Mucosa of stomach (tissue), 1 donor: ENCODE results near the gene TOR2A.
"Not testable (repeated sequence)": the region's sequence is repeated elsewhere in the genome, so short reads cannot be mapped to it uniquely, and the experiment has no call there.

Experiments used
- H3K27me3 ChIP-seq: one replicate; pipeline ENCODE4 v1.7.0; 2013; ENCODE audit warnings: mild to moderate bottlenecking, low read length; ENCODE audit not compliant: control insufficient read depth, insufficient read depth
- H3K36me3 ChIP-seq: one replicate; pipeline ENCODE4 v1.7.0; 2013; ENCODE audit warnings: low read length; ENCODE audit not compliant: control insufficient read depth, insufficient read depth
- H3K4me1 ChIP-seq: one replicate; pipeline ENCODE4 v1.7.0; 2013; ENCODE audit warnings: mild to moderate bottlenecking, low read length; ENCODE audit not compliant: control insufficient read depth, insufficient read depth
- H3K4me3 ChIP-seq: one replicate; pipeline ENCODE4 v1.7.0; 2013; ENCODE audit warnings: low read length
- H3K9ac ChIP-seq: one replicate; pipeline ENCODE4 v1.7.0; 2013; ENCODE audit warnings: mild to moderate bottlenecking, low read length, moderate library complexity
- H3K9me3 ChIP-seq: one replicate; pipeline ENCODE4 v1.7.0; 2013; ENCODE audit warnings: mild to moderate bottlenecking, low read length, moderate library complexity; ENCODE audit not compliant: control insufficient read depth
- donor health status: Pancreatic carcinoma.

Gene TOR2A

GRCh38 chr9:127763918-127764384, 28.9 kb upstream of the TOR2A start:
- Histone ChIP-seq H3K4me1 (no peaks in the 10 kb centered on the region), H3K9me3 (no peaks in the 10 kb centered on the region), H3K4me3 (no peak overlapping the region), H3K27me3 (peaks cover 8% of the 10 kb centered on the region), H3K36me3 (no peaks in the 10 kb centered on the region), H3K9ac (no peak overlapping the region)

GRCh38 chr9:127762111-127762676, 27.1 kb upstream of the TOR2A start:
- Histone ChIP-seq H3K36me3 (no peaks in the 10 kb centered on the region), H3K4me1 (no peaks in the 10 kb centered on the region), H3K9me3 (no peaks in the 10 kb centered on the region), H3K9ac (no peak overlapping the region), H3K27me3 (peaks cover 8% of the 10 kb centered on the region), H3K4me3 (no peak overlapping the region)

- no peaks in the 10 kb centered on the region for H3K9me3 ChIP-seq
- no peak overlapping the region for H3K4me3 ChIP-seq
- H3K4me1 ChIP-seq: no peaks in the 10 kb centered on the region
- no peaks in the 10 kb centered on the region for H3K36me3 ChIP-seq
- peaks cover 8% of the 10 kb centered on the region for H3K27me3 ChIP-seq
- no peak overlapping the region for H3K9ac ChIP-seq
Observed at GRCh38 chr9:127761491-127761956, 26.4 kb upstream of the TOR2A start.

- H3K4me1 ChIP-seq: no peaks in the 10 kb centered on the region
- no peaks in the 10 kb centered on the region for H3K36me3 ChIP-seq
- H3K9ac ChIP-seq: no peak overlapping the region
- H3K4me3 ChIP-seq: no peak overlapping the region
- peaks cover 10% of the 10 kb centered on the region for H3K27me3 ChIP-seq
- no peaks in the 10 kb centered on the region for H3K9me3 ChIP-seq
Observed at GRCh38 chr9:127761061-127761460, 26.0 kb upstream of the TOR2A start.

GRCh38 chr9:127758843-127759242, 23.7 kb upstream of the TOR2A start:
- Histone ChIP-seq H3K4me3 (no peak overlapping the region), H3K27me3 (peaks cover 29% of the 10 kb centered on the region), H3K36me3 (no peaks in the 10 kb centered on the region), H3K9me3 (no peaks in the 10 kb centered on the region), H3K4me1 (no peaks in the 10 kb centered on the region), H3K9ac (no peak overlapping the region)

- H3K9ac ChIP-seq, H3K4me1 ChIP-seq, H3K9me3 ChIP-seq, H3K36me3 ChIP-seq, H3K4me3 ChIP-seq: not testable (repeated sequence)
- peaks cover 38% of the 10 kb centered on the region for H3K27me3 ChIP-seq
Observed at GRCh38 chr9:127756776-127757175, 21.7 kb upstream of the TOR2A start.

- Histone ChIP-seq H3K4me1 (no peaks in the 10 kb centered on the region), H3K9me3 (no peaks in the 10 kb centered on the region), H3K27me3 (peaks cover 37% of the 10 kb centered on the region), H3K36me3 (no peaks in the 10 kb centered on the region), H3K9ac (no peak overlapping the region), H3K4me3 (no peak overlapping the region)
Observed at GRCh38 chr9:127756233-127756632, 21.1 kb upstream of the TOR2A start.

- Histone ChIP-seq H3K4me1 (no peaks in the 10 kb centered on the region), H3K4me3 (no peak overlapping the region), H3K9ac (no peak overlapping the region), H3K9me3 (no peaks in the 10 kb centered on the region), H3K36me3 (no peaks in the 10 kb centered on the region), H3K27me3 (peaks cover 37% of the 10 kb centered on the region)
Observed at GRCh38 chr9:127755061-127756060, 20.3 kb upstream of the TOR2A start.

- Histone ChIP-seq H3K4me1 (no peaks in the 10 kb centered on the region), H3K9ac (no peak overlapping the region), H3K27me3 (peaks cover 37% of the 10 kb centered on the region), H3K36me3 (no peaks in the 10 kb centered on the region), H3K9me3 (no peaks in the 10 kb centered on the region), H3K4me3 (no peak overlapping the region)
Observed at GRCh38 chr9:127754099-127755060, 19.3 kb upstream of the TOR2A start.

- H3K36me3 ChIP-seq: no peaks in the 10 kb centered on the region
- no peaks in the 10 kb centered on the region for H3K9me3 ChIP-seq
- no peak overlapping the region for H3K9ac ChIP-seq
- H3K27me3 ChIP-seq: peaks cover 37% of the 10 kb centered on the region
- no peak overlapping the region for H3K4me3 ChIP-seq
- H3K4me1 ChIP-seq: no peaks in the 10 kb centered on the region
Observed at GRCh38 chr9:127753622-127754021, 18.5 kb upstream of the TOR2A start.

GRCh38 chr9:127753148-127753547, 18.1 kb upstream of the TOR2A start:
- Histone ChIP-seq H3K4me1 (no peaks in the 10 kb centered on the region), H3K9ac (no peak overlapping the region), H3K27me3 (peaks cover 37% of the 10 kb centered on the region), H3K36me3 (no peaks in the 10 kb centered on the region), H3K4me3 (no peak overlapping the region), H3K9me3 (no peaks in the 10 kb centered on the region)
